HCT116 (cell line): ENCODE results near the gene DNLZ.

Experiments used
- ATF3 ChIP-seq: IDR thresholded peaks from 2 replicates; pipeline ENCODE4 v1.6.1; 2012
- CEBPB ChIP-seq: IDR thresholded peaks from 2 replicates; pipeline ENCODE4 v1.6.1; 2012; ENCODE audit warnings: low read depth
- EZH2phosphoT487 ChIP-seq: fragments of 200-600 bp; IDR thresholded peaks from 2 replicates; pipeline ENCODE4 v1.6.1; 2018; ENCODE audit warnings: antibody characterized with exemption, borderline replicate concordance
- POLR2A ChIP-seq: IDR thresholded peaks from 2 replicates; pipeline ENCODE4 v1.7.0; 2011; ENCODE audit warnings: borderline replicate concordance; ENCODE audit not compliant: insufficient read depth, insufficient read length; ENCODE audit errors: extremely low read depth
- POLR2AphosphoS5 ChIP-seq: IDR thresholded peaks from 2 replicates; pipeline ENCODE4 v1.6.1; 2011; ENCODE audit warnings: mild to moderate bottlenecking, low read depth, low read length, moderate library complexity
- SP1 ChIP-seq: IDR thresholded peaks from 2 replicates; pipeline ENCODE4 v1.6.1; 2012; ENCODE audit warnings: low read depth
- SRF ChIP-seq: IDR thresholded peaks from 2 replicates; pipeline ENCODE4 v1.6.1; 2012; ENCODE audit warnings: low read depth
- YY1 ChIP-seq: IDR thresholded peaks from 2 replicates; pipeline ENCODE4 v1.6.1; 2011; ENCODE audit warnings: low read length, low read depth, moderate library complexity, mild to moderate bottlenecking; ENCODE audit not compliant: insufficient replicate concordance; ENCODE audit errors: extremely low read depth
- ZNF274 ChIP-seq: fragments of 200-500 bp; sonication (Bioruptor generic); IDR thresholded peaks from 2 replicates; pipeline ENCODE4 v1.6.1; 2014; ENCODE audit warnings: mild to moderate bottlenecking, low read depth, low read length, inconsistent platforms
- TF ChIP-seq, protein P1 (sequence below), 3 experiments: fragments of 200-600 bp in 1 of 3; sonication (generic) in 1 of 3; IDR thresholded peaks in 2 of 3; conservative IDR thresholded peaks in 1 of 3; 2 replicates each; pipeline ENCODE4 v1.5.1; 2012 to 2017; ENCODE audit warnings: low read depth in 2 of 3, low read length in 2 of 3, antibody characterized with exemption in 1 of 3, borderline replicate concordance in 1 of 3, control low read depth in 1 of 3, mild to moderate bottlenecking in 1 of 3, mixed read lengths in 1 of 3, mixed run types in 1 of 3, moderate library complexity in 1 of 3; ENCODE audit not compliant: insufficient read depth in 1 of 3

DNA sequence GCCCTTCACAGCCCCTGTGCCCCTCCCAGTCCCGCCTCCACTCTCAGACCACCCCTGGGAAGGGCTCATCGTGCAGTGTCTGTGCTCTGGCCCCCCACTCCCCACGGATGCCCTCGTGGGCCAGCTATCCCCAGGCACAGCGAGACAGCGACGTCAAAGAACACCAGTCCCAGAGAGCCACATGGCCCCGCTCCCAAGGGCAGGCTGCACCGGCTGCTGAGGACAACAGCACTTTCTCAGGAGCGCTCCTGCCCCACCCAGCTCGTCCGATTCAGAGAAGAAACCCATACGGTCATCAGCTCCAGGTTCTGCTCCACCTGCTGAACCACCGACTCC is 41.2 kb upstream of the DNLZ start:
- TF ChIP-seq ZNF274 (no peak), POLR2AphosphoS5 (no peak), SRF (no peak), ATF3 (no peak), EZH2phosphoT487 (no peak), POLR2A (no peak), CEBPB (no peak), SP1 (no peak), YY1 (no peak)
- TF ChIP-seq, protein P1, sequence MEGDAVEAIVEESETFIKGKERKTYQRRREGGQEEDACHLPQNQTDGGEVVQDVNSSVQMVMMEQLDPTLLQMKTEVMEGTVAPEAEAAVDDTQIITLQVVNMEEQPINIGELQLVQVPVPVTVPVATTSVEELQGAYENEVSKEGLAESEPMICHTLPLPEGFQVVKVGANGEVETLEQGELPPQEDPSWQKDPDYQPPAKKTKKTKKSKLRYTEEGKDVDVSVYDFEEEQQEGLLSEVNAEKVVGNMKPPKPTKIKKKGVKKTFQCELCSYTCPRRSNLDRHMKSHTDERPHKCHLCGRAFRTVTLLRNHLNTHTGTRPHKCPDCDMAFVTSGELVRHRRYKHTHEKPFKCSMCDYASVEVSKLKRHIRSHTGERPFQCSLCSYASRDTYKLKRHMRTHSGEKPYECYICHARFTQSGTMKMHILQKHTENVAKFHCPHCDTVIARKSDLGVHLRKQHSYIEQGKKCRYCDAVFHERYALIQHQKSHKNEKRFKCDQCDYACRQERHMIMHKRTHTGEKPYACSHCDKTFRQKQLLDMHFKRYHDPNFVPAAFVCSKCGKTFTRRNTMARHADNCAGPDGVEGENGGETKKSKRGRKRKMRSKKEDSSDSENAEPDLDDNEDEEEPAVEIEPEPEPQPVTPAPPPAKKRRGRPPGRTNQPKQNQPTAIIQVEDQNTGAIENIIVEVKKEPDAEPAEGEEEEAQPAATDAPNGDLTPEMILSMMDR (IDR thresholded peaks at IDR 0.05 in 2 of 3, conservative IDR thresholded peaks at IDR 0.05 in 1 of 3; ENCODE audit: borderline replicate concordance in 1 of 3, insufficient read depth in 1 of 3, low read depth in 2 of 3, low read length in 2 of 3), result no peak
